Putamen (tissue), 1 donor: ENCODE data around the gene ALG11.
"Not testable (repeated sequence)": the region's sequence is repeated elsewhere in the genome, so short reads cannot be mapped to it uniquely, and the experiment has no call there.

Source experiments
- DNase-seq: peaks from one replicate; pipeline ENCODE4 v3.0.0-alpha.2; 2016; ENCODE audit warnings: low spot score

The ALG11 gene

DNA sequence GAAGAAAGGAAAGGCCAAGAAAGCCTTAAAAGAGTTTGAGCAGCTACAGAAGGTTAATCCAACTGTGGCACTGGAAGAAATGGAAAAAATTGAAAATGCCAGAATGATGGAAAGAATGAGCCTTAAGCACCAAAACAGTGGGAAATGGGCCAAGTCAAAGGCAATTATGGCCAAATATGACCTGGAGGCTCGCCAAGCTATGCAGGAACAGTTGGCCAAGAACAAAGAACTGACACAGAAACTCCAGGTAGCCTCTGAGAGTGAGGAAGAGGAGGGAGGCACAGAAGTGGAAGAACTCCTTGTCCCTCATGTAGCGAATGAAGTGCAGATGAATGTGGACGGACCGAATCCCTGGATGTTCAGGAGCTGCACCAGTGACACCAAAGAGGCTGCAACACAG is 17.4 kb downstream of the ALG11 start:
- DNase-seq, result no peak

- not testable (repeated sequence) for DNase-seq
Observed at GRCh38 chr13:52030401-52030800, 18.2 kb downstream of the ALG11 start.

- DNase-seq, result no peak
Observed at GRCh38 chr13:52033039-52033438, 20.8 kb downstream of the ALG11 start.

- no peak for DNase-seq
Observed at GRCh38 chr13:52034616-52035226, 22.5 kb downstream of the ALG11 start.

DNA sequence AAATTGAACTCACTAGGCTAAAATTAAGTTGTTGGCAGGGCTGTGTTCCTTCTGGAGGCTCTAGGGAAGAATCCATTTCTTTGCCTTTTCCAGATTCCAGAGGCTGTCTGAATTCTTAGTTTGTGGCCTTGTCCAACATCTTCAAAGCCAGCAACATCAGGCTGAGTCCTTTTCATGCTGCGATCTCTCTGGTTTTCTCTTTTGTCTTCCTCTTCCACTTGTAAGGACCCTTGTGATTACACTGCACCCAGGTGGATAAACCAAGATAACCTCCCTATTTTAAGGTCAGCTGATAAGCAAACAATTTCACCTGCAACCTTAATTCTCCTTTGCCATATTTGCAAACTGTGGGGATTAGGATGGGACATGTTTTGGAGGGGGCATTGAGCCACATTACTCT is 23.8 kb downstream of the ALG11 start:
- no peak for DNase-seq

DNA sequence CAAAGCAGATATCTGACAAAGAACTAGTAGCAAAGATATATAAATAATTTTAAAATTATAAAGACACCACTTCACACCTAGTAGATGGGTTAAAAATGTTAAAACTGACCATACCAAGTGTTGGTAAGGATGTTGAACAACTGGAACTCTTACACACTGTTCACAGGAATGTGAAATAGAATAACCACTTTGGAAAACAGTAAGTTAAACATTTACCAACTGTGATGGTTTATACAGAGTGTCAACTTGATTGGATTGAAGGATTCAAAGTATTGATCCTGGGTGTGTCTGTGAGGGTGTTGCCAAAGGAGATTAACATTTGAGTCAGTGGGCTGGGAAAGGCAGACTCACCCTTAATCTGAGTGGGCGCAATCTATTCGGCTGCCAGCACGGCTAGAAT is 31.5 kb downstream of the ALG11 start:
- no peak for DNase-seq

- no peak for DNase-seq
Observed at GRCh38 chr13:52047463-52047862, 35.3 kb downstream of the ALG11 start.

DNA sequence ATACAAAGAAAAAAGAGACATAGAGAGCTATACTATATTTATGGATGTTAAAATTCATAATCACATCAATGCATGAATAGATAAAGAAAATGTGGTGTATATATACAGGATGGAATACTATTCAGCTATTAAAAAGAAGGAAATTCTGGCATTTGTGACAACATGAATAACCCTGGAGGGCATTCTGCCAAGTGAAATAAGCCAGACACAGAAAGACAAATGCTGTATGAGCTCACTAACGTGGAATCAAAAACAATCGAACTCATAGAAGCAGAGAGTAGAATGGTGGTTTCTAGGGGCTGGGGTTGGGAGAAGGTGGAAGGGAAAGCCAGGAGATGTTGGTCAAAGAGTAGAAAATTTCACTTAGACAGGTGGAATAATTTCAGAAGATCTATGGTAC is 36.3 kb downstream of the ALG11 start:
- DNase-seq, result no peak

- DNase-seq, result no peak
Observed at GRCh38 chr13:52051400-52051799, 39.2 kb downstream of the ALG11 start.

DNA sequence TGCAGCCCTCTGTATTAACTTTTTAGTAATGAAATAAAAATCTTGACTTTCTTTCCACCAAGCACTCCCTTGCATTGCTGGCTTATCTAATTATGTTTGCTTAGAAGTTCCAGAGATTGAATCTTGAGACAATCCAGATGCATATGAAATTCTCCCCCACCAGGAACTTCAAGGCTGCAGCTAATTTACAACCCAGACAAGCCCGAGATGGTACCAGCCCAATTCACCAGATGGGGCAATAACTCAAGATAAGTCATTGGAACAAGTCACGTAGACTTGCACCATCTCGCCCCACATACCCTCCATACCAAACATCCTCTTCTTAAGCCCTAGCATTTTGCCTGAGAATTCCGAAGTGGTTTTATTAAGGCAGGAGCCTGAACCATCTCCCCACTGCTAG is 41.3 kb downstream of the ALG11 start:
- no peak for DNase-seq

DNA sequence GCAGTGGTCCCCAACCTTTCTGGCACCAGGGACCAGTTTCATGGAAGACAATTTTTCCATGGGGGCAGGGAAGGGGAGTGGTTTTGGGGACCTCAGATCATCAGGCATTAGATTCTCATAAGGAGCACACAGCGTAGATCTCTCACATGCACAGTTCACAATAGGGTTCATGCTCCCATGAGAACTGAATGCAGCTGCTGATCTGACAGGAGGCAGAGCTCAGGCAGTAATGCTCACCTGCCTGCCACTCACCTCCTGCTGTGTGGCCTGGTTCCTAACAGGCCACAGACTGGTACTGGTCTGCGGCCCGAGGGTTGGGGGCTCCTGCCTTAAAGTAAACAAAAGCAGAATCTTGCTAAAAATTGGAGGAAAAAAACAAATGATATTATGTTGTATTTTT is 48.9 kb downstream of the ALG11 start:
- not testable (repeated sequence) for DNase-seq

DNA sequence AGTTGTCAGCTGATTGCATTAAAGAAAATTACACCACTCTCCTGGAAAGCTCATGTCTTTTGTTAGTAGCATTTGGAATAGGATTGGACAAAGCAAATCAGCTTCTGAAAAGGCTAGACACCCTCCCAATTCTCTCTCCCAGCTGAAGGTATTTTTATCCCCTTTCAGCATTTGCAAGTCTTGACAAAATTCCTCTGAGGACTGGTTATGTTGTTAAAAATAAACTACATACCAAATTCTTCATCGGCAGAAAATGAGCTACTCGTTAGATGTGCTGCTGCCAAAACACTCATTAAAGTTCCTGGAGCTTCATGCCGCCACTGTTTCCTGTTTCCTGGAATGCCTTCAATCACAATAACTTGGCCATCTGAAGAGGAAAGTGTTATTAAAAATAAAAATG is 49.4 kb downstream of the ALG11 start:
- no peak for DNase-seq

- DNase-seq, result no peak
Observed at GRCh38 chr13:52067237-52067636, 55.0 kb downstream of the ALG11 start.

DNA sequence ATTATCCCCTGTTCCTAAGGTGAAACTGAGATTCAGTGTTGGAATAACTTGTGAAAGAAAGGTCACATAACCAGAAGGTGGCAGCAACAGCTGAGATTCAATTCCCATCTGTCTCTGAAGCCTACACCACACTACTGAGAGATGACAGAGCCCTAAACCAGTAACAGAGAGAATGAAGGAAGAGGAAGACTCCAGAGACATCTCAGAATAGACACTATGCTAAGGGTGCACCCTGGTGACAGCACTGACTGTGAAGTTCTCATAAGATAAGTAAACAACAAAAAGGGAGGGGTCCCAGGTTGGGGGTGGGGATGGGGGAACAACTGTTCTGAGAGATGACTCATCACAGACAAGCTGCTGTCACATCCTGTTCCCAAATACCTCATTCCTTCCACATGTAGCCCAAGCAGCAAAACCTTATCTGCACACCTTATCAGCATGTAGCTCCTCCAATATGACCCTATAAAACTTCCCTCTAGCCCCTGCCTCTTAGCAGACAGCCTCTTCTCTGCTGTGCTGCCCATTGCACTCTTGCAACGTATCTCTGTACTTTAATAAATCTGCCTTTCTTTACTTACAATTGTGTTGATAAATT is 58.8 kb downstream of the ALG11 start:
- DNase-seq, result no peak
